Measurements from ENCODE around the gene SLC6A7.

SLC6A7 gene

DNA sequence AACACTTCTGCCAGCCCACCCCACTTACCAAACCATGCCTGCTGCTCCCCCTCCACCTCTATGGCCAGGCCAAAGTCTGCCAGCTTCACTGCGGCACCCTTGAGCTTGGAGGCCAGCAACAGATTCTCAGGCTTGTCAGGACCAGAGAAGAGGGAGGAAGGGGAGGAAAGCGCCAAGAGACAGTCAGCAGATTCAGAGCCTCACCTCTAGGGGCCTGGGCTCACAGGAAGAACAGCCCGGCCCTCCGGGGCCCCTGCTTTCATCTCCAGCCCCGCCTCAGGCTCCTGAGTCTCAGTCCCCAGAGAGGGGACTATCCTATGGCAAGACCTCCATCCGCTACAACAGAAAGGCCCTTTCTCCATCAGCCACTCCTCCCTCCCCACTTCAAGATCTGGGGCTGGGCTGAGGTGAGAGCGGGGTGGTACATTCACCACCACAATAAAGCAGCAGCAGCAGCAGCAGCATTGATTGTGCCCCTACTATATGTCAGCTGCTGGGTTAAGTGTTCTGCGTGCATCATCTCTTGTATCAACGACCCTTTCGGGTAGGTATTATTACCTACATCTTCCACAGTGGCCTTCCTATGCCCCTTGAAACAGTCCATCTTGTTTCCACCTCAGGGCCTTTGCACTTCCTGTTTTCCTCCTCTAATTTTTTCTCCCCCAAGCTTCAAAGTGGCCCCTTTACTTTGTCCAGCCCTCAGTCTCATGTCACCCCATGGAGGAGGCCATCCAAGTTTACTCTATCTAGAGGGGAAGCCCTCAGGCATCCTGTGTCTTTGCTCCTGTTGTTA is 63.8 kb downstream of the SLC6A7 start:
- TF ChIP-seq, protein P1, sequence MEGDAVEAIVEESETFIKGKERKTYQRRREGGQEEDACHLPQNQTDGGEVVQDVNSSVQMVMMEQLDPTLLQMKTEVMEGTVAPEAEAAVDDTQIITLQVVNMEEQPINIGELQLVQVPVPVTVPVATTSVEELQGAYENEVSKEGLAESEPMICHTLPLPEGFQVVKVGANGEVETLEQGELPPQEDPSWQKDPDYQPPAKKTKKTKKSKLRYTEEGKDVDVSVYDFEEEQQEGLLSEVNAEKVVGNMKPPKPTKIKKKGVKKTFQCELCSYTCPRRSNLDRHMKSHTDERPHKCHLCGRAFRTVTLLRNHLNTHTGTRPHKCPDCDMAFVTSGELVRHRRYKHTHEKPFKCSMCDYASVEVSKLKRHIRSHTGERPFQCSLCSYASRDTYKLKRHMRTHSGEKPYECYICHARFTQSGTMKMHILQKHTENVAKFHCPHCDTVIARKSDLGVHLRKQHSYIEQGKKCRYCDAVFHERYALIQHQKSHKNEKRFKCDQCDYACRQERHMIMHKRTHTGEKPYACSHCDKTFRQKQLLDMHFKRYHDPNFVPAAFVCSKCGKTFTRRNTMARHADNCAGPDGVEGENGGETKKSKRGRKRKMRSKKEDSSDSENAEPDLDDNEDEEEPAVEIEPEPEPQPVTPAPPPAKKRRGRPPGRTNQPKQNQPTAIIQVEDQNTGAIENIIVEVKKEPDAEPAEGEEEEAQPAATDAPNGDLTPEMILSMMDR (IDR thresholded peaks at IDR 0.05) = no peak
- TF ChIP-seq ZFX (IDR thresholded peaks at IDR 0.05; ENCODE audit: borderline replicate concordance) = no peak
- H3K27ac ChIP-seq = no peak overlapping the region

DNA sequence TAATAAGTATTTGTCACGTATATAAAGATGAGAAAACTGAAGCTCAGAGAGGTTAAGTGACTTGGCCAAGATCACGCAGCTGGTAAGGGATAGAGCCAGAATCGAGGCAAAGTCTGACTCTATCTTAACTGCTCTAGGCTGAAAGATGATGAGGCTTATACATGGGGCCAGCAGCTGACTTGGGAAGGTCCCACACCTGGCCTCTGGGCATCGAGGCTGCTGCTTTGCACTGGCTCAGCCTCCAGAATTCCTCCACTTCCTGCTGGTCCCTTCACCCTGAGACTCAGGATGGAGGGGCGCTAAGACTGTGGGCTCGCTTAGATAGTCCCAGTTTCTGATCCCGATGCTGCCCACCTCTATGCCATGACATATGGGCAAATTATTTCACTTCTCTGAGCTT is 64.5 kb downstream of the SLC6A7 start:
- TF ChIP-seq, protein P1 (IDR thresholded peaks at IDR 0.05) = no peak
- TF ChIP-seq ZFX (IDR thresholded peaks at IDR 0.05; ENCODE audit: borderline replicate concordance) = no peak
- no peak overlapping the region for H3K27ac ChIP-seq

DNA sequence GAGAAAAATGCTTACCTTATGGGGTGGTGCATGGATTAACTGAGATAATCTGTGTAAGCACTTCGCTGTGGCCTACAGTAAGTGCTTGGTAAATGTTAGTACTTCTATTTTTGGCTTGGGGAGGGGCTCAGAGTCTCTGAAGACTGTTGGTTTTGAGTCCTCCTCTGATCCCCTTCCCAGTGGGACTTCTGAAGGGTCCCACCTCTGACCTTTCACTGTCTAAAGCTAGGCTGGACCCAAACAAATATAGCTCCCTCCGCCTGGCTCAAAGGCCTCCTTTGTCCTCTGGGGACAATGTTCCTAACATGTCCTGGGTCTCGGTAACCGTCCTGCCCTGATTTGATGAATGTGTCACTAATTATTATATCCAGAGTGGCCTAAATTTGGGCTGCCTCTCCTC is 64.9 kb downstream of the SLC6A7 start:
- no peak overlapping the region for H3K27ac ChIP-seq
- TF ChIP-seq, protein P1 (IDR thresholded peaks at IDR 0.05) = no peak
- TF ChIP-seq ZFX (IDR thresholded peaks at IDR 0.05; ENCODE audit: borderline replicate concordance) = no peak

DNA sequence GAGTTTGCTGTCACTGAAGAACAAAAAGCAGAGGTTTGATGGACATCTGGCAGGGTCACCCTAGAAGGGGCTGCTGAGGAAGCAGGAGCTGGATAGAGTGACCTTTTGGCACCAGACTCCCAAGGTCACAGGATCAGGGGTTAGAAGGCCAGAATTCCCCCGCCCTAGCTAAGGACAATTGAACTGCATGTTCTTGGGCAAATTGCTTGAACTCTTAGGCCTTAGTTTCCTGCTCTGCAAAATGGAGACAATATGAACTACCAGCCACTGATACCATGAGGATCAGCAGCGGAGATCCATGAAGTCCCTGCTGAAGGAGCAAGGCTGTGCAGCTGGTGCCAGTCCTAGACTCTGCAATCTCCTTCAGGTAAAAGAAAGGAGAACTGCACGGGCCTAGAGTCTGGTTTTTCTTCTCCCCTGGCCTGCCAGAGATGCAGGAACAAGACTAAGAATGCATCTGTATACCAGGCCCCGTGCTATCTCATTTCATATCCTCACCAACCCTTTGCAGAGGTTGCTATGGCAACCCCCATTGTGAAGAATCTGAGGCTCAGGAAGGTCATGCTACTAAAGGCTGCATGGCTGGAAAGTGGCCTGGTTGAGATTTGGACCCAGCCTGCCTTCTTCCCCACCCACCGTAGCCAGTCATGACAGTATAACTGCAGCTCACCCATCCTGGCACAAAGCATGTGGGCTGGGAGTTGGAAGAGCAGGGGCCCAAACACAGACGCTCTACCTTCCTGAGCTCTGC is 66.0 kb downstream of the SLC6A7 start:
- H3K27ac ChIP-seq = no peak overlapping the region
- no peak for TF ChIP-seq ZFX (IDR thresholded peaks at IDR 0.05; ENCODE audit: borderline replicate concordance)
- TF ChIP-seq, protein P1 (IDR thresholded peaks at IDR 0.05) = no peak

DNA sequence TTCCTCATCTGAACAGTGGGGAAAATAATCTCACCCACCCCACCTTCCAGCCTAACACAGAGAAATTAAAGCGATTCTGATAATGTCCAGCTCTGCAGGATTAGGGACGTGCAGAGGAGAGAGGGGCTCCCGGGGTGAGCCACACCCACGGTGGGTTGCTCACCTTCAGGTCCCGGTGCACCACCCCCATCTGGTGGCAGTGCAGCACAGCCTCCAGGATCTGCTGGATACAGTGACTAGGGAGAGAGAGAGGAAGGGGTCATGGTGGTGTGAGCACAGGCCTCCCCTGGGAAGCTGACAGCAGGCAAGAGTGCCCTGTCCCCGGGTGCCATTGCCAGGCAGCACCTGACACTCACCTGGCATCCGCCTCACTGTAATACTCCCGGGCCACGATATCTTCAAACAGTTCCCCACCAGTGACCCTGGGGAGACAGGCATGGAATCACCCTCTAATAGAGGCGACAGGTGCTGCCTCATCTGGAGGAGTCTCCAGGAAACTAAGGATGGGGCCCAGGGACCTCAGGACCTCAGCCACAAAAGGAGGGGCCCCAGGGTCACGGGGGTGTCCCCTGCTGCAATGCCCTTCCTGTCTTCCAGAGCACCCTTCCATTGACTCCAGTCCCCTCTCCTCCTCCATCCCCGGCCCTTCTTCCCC is 66.7 kb downstream of the SLC6A7 start:
- no peak for TF ChIP-seq ZFX (IDR thresholded peaks at IDR 0.05; ENCODE audit: borderline replicate concordance)
- TF ChIP-seq, protein P1 (IDR thresholded peaks at IDR 0.05) = no peak

DNA sequence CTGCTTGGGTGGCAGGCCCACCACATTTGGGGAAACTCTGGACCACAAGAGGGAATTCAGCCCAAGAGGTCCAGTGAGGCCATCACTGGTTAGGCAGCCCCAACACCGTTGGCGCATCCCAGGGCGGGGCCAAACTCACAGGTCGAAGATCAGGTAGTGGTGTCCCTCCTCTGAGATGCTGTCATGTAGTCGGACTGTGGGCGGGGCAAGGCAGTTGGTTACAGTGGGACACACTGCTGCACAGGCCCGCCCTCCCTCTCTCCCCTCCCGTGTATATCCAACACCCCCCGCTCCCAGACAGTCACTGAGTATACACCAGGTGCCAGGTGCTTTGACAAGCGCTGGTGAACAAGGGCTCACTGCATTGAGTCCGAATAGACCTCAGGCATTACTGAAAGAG is 67.6 kb downstream of the SLC6A7 start:
- TF ChIP-seq, protein P1 (IDR thresholded peaks at IDR 0.05) = no peak
- no peak for TF ChIP-seq ZFX (IDR thresholded peaks at IDR 0.05; ENCODE audit: borderline replicate concordance)
- no peak overlapping the region for H3K27ac ChIP-seq

More for the DNA sequence above, 66.7 kb downstream of the SLC6A7 start:
- H3K27ac ChIP-seq = no peak overlapping the region

Data from 22Rv1 (cell line).